SIG-M5 treated with dmso at 0.1 percent for 504 hours (cell line): ENCODE results near the gene GRID2.

Experiments
- DNase-seq: peaks from one replicate; lab custom pipeline; 2025; ENCODE audit not compliant: unreplicated experiment; lab: John Stamatoyannopoulos, UW

Gene GRID2

DNA sequence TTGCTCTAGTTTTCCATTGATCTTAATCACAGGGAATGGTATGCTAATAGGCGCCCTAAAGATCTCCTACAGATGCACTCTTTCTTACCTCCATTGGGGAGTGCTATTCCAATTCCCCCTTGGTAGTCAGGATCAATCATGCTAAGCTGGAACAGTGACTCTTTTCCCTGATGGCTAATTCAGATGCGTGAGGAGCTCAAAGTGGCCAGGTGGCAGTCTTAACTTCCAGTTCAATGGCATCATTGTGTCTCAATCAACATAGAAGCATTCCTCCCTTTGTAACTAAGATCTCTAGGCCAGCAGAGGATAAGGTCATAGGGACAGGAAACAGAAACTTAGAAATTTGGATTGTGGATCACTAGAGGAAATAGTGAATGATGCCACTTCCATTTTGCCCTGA, 216.8 kb downstream of the GRID2 start:
- no peak for DNase-seq

DNA sequence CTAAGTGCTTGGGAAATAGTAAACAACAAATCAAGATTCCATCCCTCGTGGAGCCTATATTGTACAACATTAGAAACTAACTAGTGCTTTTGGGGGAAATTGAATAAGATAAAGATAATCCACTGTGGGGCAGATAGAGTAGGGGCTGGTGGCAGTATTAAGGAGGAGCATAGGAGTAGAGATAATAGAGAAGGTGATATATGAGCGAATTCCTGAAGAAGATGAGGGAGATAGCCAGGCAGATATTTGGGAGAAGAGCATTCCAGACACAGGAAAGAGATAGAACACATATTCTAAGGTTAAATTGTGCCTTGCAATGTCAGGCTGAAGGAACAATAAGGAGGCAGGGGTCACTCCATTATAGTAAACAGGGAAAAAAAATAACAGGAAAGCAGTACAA, 218.2 kb downstream of the GRID2 start:
- no peak for DNase-seq

DNA sequence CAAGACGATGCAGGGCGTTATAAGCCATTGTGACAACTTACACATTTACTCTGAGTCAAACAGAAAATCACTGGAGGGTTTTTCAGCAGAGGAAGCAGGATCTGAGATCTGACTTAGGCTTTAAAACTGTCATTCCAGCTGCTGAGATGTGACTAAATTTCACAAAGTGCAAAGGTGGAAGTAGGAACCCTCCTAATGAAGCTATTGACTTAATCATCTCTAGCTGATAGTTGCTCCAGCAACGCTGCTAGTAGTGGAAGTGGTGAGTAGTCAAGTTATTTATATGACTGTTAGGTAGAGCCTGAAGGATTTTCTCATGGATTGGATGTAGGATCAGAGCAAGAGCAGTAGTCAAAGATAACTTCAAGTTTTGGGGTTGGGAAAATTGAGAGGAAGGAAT, 218.6 kb downstream of the GRID2 start:
- no peak for DNase-seq

DNA sequence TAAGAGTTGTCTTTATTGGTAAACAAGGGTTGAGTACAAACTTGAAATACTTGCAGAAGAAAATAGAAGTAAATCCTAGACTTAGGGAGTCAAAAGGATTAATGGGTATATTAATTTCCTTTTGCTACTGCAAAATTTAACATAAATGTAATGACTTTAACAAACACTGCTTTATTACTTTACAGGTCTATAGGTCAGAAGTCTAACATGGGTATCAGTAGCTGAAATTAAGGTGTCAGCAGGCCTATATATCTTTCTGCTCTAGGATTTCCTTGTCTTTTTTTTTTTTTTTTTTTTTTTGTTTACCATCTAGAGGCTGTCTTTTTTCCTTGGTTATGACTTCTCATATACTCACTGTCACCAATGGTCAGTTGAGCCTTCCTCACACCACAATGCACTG, 220.4 kb downstream of the GRID2 start:
- DNase-seq: no peak

DNA sequence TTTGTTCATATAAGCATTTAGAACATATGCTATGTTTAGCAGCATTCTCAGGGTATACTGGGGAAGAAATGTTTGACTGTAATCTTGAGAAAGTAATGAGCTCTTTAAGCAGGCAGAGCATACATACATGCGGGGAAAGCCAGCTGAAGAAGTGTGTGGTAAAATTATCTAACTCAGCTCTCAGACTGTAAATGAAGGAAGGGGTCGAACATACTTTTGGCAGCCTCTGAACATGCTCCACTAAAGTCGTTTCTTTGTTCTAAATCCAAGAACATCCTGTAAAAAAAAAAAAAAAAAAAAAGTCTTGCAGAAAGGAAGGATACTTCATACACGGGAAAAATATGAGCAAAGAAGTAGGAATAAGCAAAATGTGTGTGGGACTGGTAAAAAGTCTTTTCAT, 224.8 kb downstream of the GRID2 start:
- no peak for DNase-seq

DNA sequence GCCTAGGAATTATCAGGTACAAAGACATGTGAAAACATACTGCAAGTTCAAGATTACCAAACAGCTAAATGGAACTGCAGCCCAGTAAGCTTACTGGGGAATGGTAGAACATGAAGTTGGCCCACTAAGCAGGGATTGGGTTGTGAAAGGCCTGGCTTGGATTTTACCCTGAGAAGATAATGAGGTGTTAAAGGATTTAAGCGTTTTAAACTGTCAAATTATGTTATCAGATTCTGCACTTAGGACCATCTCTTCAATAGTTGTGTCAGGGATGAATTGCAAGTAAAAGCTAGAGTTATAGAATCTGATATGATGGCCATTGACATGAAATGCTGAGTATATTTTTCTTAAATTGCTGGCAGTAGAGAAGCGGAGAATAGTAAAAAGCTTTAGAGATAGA, 225.7 kb downstream of the GRID2 start:
- no peak for DNase-seq

DNA sequence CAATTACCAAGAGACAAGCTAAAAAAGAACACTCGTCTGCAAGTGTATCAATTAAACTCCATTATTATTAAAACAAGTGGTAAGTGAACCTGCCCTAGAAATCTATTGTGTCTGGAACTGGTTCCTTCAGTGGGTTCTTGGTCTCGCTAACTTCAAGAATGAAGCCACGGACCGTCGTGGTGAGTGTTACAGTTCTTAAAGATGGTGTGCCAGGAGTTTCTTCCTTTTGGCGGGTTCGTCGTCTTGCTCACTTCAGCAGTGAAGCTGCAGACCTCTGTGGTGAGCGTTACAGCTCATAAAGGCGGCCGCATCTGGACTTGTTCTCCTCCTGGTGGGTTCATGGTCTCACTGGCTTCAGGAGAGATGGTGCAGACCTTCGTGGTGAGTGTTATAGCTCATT, 231.8 kb downstream of the GRID2 start:
- no peak for DNase-seq

DNA sequence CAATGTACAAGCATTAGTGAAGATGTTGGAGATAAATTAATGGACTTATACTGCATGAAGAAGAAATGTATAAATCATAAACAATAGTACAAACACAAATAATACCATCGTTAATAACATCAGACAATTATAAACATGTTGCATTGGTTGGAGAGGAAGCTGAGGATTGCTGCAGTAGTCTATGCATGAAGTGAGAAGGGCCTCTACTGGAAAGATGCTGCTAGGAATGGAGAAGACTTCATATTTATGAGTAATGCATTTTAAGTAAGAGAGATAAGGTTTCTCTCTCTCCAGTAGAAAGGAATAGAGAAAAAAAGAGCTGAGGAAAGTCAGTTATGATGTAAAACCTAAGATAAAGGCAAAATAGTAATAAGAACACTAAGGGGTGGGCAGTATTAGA, 247.8 kb downstream of the GRID2 start:
- no peak for DNase-seq

DNA sequence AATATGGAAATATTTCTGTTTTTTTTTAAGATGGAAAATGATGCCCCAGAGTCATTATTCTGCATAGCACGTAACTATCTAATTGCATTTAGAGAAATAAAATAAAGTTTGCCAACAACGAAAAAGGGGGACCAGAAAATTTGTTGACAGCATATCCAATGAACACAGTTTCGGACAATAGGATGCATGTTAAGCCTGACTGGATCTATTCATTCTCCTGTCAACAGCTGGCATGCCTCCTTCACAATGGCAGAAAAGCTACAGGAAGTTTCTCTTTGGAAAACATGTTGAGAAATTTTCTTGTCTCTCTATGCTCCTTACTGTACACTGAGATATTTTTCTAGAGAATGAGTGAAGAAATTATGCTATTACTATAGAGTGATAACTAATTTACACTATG, 262.5 kb downstream of the GRID2 start:
- no peak for DNase-seq

DNA sequence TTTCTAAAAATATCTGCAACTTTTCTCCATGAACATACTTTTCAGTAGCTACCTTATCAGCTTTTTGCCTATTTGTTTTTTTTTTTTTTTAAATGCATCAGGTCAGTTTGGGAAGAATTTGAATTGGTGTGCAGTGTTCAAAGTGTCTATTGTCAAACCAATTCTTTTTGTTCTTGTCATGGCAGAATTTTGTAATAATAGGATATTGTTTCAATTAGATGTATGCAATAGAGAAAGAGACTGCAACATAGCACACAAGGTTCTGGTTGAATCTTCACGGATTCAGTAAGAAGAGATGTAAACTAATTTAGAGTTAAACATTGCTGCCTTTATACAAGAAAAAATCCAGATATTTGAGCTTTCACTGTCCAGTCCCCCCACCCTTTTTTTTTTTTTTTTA, 277.1 kb downstream of the GRID2 start:
- DNase-seq: no peak

DNA sequence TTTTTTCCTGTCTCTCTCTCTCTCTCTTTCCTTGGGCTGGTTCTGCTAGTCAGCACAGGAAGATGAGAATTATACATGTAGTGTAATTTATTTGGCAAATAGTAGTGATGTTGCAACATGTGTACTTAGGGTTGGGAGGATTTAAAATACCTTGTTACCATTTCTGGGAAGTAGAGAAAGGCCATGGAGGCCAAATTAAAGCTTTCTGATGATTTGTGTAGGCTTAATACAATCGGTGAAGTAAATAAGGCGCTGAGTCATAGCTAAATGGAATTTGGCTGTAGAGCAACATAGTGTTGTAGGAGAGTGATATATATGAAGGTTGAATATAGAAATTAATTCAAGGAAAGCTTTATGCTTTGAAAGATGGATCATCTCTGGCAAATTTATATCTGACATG, 295.3 kb downstream of the GRID2 start:
- peak; percentile 40 for DNase-seq

DNA sequence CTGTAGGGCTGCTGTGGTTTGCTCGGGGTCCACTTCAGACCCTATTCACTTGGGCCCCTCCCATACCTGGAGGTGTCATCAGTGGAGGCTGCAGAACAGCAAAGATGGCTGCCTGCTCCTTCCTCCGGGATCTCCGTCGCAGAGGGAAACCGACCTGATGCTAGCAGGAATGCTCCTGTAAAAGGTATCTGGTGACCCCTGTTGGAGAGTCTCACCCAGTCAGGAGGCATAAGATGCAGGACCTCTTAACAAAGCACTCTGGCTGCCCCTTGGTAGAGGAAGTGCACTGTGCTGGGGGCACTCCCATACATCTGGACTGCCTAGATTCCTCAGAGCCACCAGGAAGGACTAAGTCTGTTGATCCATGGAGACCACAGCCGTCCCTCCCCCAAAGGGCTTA, 296.9 kb downstream of the GRID2 start:
- no peak for DNase-seq

DNA sequence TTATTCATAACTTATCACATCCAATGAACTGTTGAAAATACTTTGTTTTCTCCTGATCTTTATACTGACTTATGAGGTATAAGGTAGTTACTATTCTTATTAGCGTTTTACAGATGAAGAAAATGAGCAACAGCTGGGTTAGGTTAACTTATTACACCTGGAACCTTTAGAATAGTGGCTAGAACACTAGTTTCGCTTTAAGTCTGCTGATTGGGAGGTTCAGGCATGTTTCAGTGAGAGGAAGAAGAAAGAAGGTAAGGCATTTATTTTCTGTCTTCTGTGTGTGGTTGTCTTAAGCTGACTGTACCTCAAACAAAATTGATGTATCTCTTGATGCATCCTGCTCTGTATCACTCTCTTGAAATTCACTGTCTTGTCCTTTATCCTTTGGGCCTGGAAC, 302.5 kb downstream of the GRID2 start:
- DNase-seq: no peak

DNA sequence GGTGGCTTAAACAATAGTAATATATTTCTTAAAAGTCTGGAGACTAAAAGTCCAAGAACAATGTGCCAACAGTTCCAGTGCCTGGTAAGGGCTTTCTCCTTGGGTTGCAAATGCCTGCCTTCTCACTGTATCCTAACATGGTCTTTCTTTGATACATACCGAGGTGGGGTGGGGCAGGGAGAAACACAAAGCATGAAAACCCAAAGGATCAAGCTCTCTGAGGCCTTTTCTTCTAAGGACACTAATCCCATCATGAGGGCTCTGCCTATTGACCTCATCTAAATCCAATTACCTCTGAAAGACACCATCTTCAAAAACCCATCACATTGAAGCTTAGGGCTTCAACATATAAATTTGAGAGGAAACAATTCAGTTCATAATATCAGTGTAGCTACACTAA, 311.3 kb downstream of the GRID2 start:
- DNase-seq: no peak

DNA sequence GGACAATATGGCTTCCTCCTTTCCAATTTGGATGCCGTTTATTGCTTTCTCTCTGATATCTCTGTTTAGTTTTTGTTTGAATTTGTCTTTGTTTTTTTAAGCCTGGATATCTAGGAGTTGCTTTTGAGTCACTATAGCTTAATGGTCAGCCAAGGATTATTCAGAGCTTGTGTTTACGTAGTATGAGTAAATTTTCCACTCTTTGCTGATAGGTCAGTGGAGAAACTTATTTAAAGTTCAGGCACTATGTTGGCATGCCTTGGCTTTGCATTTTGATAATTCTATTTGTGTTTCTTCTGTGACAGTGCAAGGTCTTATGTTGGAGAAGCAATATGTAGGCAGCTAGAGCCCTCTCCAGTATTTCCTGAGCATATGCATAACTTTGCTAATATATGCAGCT, 315.2 kb downstream of the GRID2 start:
- DNase-seq: peak; percentile 2

DNA sequence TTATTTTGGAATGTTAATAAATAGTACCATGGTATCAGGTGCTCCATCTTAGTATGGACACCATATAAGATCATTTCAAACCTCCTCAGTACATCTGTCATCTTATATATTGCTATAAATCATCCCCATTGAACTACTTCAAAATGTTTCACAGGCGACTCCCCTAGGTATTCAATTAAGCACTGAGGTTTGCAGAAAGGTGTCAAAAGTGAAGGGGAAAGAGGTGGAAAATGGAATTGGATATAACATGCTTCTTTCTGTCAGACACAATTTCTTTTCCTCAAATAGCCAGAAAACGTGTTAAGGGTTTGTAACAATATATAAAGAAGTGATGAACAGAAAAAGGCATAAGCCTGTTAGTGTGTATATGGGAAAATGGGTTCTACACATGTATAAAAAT, 325.5 kb downstream of the GRID2 start:
- no peak for DNase-seq

DNA sequence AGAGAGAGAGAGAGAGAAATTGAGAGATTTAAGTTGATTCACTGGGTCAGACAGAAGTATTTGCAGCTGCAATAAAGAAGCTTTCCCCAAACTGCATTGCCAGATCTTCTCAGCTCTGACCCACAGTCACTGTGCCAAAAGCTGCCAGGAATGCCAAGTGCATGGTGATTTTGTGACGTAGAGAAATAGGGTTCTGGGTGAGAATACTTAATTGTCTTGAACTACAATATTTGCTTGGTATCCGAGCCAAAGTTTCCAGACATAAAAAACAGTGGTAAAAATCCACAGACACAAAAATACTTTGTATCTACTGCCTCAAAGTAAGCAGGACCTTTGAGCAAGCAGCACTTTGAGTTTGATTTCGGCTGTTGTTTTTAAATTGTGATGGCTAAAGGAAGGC, 331.1 kb downstream of the GRID2 start:
- no peak for DNase-seq

DNA sequence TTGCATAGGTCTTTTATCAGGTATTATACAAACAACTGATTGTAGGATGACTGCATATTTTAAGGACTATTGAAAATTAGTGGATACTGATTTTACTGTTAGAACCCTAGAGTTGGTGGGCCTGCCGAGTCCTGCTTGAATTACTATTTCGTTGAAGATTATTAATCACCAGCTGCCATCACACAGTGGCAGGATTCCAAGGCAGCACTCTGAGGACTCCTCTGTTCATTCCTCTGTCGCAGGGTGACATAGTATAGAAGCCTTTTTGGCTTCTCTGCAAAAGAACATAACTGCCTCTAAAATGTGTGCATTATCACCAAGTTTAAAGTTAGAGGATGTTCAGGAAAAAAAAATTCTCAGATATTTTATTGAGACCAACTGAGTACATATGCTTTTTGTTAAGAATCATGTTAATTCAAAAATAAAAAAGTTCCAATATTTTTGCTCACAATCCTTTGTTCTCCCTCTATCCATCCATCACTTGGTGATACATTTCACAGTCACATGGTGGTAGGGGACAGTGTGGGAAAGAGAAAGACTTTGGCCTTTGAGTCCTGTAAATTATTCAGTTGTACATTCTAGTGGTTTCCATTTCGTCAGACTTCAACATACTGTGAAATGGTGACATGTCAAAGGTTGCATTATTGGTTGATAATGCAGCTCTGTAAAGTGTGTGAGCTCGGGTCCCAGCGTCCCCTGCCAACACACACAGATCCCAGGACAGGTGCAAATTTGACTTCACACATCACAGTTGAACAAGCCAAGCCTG, 332.5 kb downstream of the GRID2 start:
- DNase-seq: no peak

DNA sequence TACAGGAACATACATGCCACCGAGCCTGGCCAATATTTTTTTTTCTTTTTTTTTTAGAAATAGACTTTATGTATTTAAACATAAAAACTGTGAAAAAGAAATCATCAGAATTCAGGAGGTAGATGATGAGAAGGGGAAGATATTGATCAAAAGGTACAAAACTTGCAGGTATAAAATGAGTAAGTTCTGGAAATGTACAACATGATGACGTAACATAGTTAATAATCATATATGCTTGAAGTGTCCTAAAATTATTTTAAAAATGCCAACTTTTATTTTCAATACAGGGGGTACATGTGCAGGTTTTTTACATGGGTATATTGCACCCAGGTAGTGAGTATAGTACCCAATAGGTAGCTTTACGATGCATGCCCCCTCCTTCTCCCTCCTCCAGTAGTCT, 337.6 kb downstream of the GRID2 start:
- DNase-seq: no peak

DNA sequence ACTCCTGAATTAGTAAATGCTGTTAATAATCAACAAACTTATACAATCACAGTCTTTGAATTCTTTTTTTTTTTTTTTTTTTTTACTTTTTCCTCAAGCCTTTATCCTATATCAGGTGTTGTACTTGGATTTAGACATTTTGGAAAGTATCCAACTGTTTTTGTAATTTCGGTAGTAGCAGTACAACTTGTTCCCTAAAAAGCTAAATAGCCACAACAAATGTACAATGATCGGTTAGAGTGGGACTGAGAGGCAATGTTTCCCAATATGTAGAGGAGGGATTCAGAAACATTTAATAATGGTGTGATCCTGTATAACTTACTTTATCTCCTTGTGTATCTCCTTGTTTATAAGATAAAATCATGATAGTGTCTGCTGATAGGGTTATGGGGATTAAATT, 343.1 kb downstream of the GRID2 start:
- DNase-seq: no peak

DNA sequence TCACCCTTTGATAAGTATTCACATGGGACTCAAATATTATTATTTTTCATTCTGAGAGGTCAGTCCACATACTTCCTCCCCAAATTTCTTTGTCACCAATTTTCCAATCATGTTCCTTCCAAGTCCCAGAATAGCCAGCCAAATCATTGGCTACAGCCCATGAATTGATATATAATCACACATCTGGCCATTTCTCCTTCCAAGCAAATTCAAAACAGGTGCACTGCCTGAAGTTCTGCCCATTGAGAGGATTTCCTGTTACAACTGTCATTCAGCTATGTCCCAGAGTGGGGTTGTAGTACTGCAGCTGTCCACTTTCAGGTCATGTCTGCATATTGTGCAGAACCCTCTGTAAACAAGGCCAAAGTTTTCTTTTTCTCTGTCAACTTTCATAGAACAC, 347.8 kb downstream of the GRID2 start:
- no peak for DNase-seq

DNA sequence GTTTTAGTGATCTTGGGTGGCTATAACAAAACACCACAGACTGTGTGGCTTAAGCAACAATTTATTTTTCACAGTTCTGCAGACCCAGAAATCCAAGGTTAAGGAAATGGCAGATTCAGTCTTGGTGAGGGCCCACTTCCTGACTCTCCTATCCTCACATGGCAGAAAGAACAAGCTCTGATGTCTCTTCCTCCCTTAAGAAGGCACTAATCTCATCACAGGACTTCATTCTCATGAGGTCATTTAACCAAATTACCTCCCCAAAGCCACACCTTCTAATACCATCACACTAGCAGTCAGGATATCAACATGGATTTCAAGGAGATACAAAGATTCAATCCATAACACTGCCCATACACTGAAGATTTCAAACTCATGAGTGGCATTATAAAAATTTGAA, 350.3 kb downstream of the GRID2 start:
- DNase-seq: no peak

DNA sequence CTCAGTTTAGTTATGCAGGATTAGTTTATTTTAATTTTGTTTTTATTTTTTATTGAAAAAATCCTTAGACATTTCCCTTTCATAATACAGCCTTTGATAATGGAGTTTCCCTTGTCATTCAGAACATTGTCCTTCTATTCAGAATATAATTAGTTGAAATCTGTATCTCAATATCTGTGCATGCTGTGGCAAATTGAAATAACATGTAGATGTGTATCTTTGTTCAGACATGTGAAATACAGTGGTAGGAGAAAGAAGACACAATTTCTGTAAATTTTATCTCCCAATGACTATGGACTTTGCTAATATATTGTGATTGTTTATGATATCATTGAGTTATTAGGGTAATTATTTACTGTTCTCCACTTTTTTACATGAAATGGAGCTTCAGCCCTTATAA, 353.9 kb downstream of the GRID2 start:
- DNase-seq: no peak

DNA sequence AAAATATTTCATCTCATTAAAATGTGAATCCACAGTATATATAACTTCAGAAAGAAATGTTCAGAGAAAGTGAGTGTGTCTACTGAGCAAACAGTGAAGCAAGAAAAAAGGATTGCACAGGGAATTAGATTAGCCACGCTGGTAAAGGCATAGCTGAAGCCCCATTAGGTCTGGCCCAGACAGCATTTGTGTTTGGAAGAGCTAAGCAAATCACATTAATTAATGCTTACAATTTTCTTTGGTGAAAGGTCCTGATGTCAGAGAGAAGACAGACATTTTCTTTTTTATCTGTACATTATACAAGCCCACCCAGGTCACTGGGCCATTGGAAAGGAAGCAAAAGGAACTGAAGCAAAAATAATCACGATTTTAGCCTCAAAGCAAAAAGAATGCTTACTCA, 354.6 kb downstream of the GRID2 start:
- DNase-seq: no peak
